Measurements from ENCODE around the gene NUTM2B.
"Not testable (repeated sequence)": the region's sequence is repeated elsewhere in the genome, so short reads cannot be mapped to it uniquely, and the experiment has no call there.

Gene NUTM2B, protein sequence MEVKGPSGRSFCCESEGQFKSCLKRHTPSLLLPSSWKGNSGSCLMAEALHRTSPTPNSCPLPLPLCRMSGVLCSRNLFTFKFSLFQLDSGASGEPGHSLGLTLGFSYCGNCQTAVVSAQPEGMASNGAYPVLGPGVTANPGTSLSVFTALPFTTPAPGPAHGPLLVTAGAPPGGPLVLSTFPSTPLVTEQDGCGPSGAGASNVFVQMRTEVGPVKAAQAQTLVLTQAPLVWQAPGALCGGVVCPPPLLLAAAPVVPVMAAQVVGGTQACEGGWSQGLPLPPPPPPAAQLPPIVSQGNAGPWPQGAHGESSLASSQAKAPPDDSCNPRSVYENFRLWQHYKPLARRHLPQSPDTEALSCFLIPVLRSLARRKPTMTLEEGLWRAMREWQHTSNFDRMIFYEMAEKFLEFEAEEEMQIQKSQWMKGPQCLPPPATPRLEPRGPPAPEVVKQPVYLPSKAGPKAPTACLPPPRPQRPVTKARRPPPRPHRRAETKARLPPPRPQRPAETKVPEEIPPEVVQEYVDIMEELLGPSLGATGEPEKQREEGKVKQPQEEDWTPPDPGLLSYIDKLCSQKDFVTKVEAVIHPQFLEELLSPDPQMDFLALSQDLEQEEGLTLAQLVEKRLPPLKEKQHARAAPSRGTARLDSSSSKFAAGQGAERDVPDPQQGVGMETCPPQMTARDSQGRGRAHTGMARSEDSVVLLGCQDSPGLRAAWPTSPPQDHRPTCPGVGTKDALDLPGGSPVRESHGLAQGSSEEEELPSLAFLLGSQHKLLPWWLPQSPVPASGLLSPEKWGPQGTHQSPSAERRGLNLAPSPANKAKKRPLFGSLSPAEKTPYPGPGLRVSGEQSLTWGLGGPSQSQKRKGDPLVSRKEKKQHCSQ

DNA sequence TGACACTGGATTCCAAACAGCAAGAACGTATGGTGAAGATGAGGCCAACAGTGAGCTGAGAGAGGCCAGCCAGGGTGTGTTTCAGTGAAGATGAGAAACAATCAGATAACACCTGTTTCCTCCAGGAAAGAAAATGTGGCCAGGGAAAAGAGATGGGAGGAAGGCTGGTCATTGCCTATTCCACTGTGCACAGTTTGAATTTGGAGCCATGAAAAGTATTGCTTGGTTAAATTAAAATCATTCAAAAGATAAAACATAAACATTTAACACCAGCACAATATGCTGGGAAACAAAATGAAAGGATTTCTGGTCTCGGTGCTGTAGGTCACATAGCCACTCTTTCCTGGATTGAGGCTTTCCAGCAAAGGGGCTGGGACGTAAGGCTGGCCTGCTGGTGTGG lies at the start of gene NUTM2B:
Gene NUTM2B, plus strand, starts transcription at position 301 of the 400 bp plus-strand sequence. CDS start 383 bp downstream, outside the sequence.
- DNase-seq (ENCODE audit: low read depth) = not testable (repeated sequence)

DNA sequence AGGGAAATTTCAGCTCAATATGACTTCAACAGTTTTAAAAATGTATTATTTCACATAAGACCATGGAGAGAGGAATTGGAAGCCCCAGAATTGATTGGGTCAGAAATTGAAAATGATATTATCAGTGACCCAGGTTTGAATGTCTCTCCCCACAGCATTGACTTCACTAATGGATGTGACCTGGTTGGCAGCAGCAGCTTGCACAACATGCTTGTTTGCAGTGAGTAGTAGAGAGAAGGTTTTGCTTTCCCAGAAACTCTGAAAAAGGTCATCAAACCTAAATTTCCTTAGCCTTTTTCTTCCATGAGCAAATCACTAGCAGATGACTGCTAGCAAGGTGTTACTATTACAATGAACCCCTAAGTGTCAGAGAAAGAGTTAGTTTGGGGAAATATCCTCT lies 39.7 kb upstream of the NUTM2B start:
- DNase-seq (ENCODE audit: low read depth) = not testable (repeated sequence)

DNA sequence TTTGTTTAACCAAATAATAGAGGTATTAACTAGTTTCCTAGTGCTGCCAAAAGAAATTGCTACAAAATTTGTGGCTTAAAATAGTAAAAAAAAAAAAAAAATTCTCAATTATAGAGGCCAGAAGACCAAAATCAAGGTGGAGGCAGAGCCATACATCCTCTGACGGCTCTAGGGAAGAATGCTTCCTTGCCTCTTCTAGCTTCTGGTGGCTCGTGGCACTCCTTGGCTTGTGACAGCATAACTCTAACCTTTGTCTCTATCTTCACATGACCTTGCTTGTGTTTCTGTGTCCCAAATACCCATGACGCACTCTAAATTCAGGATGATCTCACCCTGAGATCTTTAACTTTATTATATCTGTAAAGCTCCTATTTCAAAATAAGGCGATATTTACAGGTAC lies 38.3 kb upstream of the NUTM2B start:
- DNase-seq (ENCODE audit: low read depth) = not testable (repeated sequence)

DNA sequence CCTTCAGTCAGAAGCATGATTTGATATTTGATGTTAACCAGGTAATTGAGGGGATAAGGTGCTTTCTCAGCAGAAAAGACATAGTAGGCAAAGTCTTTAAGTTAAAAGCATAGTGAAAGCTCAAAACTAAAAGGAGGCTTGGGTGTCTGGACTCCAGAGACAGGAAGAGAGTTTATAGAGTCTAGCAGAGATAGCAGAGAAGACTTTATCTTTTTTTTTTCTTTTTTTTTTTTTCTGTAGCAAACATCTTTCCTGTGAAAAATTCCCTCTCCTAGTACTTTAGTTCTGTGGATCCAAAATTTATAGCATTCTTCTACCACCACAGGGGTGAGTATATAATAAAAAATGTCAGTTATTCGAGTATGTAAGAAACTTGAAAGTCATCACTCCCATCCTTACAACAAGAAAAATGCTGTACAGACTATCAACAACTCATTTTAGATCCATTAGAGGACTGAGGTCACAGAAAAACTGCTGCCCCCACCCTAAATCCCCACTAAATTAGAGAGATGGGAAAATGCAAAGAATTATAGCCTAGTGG lies 33.7 kb upstream of the NUTM2B start:
- peak; percentile 2 for DNase-seq (ENCODE audit: low read depth)

DNA sequence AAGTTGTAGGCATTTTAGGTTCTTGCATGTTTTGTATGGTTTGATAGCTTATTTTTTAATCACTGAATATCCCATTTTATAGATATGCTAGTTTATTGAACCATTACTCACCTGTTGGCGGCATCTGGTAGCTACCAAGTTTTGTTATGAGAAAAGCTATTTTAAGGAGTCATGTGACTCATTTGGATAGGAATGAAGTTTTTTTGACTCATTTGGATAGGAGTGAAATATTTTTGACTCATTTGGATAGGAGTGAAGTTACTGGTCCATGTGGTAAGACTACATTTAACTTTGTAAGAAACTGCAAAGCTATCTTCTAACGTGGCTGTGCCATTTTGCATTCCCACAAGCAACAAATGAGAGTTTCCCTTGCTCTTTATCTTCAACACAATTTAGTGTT lies 28.1 kb upstream of the NUTM2B start:
- DNase-seq (ENCODE audit: low read depth) = peak; percentile 4

DNA sequence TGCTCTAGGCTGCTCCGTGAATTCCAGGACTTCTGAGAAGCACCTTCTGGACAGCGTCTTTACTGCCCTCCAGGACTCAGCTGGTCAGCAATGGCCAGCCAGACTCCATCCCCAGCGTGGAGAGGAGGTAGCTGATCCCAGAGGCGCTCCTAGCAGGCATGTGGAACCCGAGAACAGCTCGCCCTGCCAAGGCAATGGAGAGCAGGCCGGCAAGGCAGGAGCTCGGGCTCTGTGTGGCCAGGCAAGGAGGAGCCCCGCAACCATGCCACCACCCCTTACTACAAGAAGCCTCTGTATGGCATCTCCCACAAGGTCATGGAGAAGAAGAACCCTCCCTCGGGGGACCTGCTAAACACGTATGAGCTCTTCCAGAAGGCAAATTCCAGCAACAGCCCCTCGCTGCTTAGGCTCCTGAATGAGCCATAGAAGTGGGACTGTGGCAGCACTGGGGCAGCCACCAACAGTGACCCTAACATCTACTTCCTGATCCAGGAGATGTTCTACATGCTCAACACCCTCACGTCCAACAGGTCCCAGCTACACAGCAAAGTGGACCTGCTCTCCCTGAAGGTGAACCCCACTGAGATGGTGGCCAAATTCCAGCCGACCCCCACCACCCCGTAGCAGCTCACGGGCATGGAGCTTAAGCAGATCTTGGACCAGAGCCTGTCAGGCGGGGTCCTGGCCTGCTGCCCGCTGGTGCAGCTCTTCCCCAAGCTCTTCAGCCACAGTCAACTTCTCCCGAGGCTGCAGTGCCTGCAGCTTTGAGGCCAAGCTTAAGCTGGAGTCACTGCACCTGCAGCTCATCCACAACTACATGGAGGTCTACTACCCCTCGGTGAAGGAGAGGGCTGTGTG lies 19.8 kb upstream of the NUTM2B start:
- DNase-seq (ENCODE audit: low read depth) = not testable (repeated sequence)

DNA sequence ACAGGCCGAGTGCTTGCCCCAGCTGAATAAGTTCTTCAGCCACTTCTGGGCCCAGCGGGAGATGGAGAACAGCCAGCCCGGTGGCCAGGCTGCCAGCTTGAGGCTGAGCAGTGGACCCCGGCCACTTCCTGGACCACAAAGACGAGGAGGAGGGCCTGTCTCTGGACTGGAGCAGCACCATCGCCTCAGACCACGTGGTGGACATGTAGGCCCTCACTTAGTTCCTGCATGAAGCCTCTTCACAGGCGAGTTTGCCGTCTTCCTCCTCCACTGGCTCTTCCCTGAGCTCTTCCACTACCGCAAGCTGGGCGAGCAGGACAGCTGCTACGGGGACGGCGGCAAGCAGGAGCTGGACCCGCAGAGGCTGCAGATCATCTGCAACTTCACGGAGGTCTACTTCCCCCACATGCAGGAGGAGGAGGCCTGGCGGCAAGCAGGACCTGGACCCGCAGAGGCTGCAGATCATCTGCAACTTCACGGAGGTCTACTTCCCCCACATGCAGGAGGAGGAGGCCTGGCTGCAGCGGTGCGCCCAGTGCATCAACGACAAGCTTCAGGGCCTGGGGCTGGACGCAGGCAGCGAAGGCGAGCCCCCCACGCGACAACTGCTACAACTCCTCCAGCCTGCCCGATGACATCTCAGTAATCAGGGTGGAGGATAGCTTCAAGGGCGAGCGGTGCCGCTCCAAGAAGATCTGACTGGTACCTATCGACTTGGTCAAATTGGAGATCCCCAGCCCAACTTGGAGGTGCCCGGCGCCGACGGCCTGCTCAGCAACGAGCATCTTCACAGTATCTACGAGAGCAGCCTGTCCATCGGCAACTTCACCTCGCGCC lies 18.9 kb upstream of the NUTM2B start:
- DNase-seq (ENCODE audit: low read depth) = not testable (repeated sequence)

DNA sequence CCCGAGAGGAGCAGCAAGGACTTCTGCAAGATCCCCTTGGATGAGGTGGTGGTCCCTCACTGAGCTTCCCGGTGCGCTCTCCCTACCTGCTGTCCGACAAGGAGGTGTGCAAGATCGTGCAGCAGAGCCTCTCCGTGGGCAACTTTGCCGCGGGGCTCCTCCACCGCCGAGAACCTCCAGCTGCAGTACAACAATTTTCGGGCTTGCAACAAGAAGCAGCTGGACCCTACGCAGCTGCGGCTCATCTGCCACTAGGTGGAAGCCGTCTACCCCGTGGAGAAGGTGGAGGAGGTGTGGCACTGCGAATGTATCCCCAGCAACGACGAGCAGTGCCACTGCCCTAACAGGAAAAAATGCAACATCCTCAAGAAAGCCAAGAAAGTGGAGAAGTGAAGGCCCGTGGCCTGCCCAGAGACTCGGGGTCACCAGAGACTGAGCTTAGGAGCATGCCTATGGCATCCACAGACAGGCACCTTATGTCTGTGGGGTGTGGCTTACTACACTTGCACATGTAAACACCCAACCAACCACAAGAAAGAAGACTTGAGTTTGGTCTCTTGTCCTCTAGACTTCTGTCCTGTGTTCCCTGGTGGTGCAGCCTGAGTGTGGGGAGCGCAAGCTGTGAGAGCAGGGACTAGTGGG lies 17.9 kb upstream of the NUTM2B start:
- not testable (repeated sequence) for DNase-seq (ENCODE audit: low read depth)

DNA sequence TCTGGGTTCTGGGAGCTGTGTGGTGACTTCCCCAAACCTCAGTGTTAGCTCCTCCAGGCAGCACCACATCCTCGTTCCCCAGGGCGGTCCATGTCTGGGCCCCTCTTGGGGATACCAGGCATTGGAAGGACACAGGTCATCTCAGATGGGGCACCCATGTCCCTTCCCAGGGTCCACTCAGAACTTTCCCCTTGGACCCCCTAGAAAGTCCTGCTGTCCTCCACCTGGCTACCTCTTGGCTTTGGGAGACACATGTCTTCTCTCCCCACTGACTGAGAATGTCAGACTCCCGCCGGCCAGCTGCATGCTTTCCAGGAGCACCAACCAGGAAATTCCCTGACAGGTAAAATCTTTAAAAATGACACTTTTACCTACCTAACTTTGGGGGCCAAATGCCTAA lies 16.4 kb upstream of the NUTM2B start:
- not testable (repeated sequence) for DNase-seq (ENCODE audit: low read depth)

DNA sequence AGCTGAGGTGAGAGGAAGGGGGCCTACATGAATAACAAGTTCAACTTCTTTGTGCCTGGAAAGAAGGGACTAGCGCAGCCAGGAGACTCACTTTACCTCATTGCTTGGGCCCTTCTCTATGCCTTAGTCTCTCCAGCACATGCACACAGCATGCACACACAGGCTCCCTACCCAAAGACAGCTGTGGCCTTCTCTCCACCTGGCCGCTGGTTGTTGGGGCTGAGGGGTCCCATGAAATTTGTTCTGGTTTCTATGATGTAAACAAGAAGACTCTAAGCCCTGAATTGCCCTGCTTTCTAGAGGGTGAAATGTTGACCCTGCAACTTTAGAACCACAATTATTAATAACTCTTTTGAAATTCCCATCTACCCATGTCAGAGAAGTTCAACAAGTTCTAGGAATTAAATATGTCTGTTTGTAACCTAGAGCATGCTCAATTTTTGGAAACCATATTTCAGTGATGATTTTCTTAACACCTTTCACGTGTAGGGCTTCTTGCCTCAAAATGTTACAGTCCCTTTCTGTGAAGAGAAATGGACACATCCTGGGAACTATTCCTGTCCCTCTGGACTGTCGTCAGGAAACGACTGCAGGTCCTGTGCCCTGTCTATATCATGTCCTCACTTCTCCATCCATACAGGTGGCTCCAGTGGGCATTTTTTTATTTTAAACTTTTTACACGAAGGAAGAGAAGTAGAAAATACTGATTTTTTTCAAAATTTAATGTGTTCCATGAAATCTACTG lies 15.4 kb upstream of the NUTM2B start:
- DNase-seq (ENCODE audit: low read depth) = not testable (repeated sequence)

DNA sequence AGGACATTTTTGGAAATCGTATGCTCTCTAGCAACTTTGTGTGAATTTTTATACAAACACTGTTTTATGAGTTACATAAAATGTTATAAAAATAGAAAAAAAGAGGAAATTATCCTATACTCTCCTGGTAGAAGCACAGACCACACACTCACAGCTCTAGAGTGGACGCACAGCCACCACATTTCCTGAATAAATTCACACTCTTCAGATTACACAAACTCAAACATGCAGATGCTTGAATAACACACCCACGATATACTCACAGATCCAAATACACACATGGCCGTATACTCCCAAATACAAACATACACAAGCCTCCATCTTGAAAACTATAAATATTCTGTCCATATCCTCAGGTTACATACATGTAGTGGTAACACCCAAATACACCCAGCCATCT lies 14.2 kb upstream of the NUTM2B start:
- DNase-seq (ENCODE audit: low read depth) = not testable (repeated sequence)

DNA sequence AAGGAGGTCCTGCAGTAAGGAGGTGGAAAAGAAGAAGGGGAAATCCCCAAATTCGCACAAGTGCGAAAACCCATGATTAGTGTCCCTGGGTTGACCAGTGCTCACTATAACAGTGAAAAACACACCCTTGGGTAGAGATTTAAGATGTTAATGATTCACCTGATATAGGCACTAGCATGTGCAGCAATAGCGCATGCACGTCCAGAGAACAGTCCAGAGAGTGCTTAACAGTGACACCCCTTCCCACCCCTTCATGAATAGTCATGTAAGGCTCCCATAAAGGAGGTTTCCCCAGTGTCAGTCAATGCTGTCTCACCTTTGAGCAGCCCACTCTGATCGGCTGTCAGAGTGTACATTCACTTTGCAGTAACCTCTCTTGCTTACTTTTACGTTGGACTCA lies 6.4 kb upstream of the NUTM2B start:
- not testable (repeated sequence) for DNase-seq (ENCODE audit: low read depth)

DNA sequence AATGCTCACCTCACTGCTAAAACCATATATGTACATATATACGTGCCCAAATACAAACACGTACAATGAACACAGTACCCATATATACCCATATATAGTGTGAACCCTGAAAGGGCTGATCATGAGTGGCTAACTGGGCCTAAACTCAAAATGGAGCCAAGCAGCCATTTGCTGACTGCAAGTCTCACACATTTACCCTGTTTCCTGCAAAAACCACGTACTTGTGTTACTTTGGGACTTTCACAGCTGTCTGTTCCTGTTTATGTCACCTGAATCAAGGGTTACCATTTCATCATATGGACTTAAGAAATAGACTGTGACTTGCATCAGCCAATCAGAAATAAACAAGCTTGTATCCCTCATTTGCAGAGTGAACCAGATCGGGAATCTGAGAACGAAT lies 5.9 kb upstream of the NUTM2B start:
- not testable (repeated sequence) for DNase-seq (ENCODE audit: low read depth)

DNA sequence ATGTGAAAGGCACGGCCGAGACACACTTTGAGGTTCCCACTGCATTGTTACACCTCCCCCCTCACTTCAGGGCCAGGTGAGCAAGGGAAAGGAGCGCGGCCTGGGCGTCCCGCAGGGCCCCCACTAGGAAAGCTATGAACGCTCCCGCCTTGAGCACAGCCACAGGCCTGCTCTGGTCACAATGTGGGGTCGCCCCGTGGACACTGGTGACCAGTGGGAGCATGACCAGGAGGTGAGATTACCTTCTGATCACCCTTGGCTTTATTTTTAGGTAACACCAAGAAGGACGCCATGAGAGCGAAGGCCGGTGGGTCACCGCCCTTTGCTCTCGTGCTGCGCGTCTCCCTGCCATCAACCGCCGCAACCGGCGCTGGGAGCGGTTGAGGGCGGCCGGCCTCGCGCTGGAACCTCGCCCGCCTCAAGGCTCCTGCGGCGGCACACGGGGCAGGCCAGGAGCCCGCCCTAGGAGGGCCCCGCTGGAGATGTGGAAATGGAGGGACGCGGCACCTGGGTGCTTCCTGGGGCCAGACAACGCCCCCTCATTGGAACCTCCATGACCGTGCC lies 2.6 kb upstream of the NUTM2B start:
- DNase-seq (ENCODE audit: low read depth) = not testable (repeated sequence)

DNA sequence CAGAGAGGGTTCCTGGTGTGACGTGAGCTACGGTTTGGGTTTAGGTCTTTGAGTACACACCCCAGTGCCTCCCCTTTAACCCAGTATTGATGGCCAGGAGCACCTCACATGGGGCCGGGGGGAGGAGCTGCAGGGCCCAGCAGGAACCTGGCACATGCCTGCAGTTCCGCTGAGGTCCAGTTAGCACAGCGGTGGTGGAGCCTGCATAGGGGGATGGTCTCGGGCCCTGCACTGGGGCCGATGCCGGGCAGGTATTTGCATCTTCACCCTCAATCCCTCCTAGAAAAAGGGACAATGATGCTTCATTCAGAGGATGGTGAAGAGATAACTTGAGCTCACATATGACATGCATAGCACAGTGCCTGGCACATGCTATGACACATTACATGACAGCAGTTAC lies 4.0 kb downstream of the NUTM2B start:
- not testable (repeated sequence) for DNase-seq (ENCODE audit: low read depth)

DNA sequence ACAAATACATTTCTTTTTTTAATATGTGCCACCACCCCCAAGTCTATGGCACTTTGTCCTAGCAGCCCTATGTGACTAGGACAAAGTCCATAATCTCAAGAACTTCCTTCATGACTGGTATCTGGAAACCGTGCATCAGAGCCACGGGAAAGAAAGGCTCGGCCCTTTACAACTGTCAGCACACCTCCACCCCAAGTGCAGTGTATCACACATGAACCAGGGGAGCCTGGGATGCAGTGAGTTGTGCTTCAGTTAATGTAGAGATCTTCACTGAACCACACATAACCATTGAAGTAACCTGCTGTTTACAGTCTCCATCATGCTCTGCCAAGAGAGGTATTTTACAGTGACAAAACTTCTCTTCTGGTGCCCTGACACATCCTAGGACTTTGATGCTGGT lies 11.9 kb downstream of the NUTM2B start:
- not testable (repeated sequence) for DNase-seq (ENCODE audit: low read depth)

DNA sequence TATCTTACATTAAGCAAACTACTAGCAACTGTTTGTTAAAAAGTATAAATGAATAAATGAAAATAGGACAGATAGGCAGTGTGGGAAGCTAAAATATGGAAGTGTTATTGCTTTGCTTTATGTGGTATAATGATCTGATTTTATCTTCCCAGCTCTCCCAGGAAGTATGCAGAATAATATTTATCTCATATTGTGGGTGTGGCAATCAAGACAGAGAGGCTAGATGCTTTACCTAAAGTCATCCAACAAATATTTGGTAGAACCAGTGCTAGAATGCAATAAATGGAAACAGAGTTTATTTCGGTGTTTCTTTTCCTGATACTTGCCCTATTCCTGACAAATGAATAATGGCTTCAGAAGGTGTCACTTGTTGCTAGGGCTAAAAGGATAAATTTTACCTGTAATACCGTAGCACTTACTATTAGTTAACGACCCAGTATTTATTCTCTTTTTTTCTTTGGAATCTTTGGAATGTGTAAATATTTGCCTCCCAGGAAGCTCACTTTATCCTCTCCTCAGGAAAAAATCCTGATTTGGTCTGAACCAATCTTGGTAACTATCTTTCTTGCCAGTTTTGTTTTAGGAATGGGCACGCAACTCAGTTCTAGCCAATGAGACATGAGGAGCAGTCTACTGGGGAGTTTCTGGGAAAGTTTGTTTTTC lies 14.0 kb downstream of the NUTM2B start:
- DNase-seq (ENCODE audit: low read depth) = not testable (repeated sequence)

DNA sequence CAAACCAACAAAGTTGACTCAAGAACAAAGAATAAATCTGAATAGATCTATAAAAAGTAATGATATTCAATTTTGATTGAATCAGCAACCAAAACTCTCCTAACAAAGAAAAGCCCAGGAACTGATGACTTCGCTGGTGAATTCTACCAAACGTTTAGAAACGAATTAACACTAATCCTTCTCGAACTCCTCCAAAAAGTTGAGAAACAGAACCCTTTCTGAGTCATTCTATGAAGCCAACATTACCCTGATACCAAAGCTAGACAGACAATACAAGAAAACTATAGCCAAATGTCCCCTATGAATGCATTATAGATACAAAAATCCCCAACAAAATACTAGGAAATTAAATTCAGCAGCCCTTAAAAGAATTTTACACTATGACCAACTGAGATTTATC lies 17.0 kb downstream of the NUTM2B start:
- DNase-seq (ENCODE audit: low read depth) = not testable (repeated sequence)

DNA sequence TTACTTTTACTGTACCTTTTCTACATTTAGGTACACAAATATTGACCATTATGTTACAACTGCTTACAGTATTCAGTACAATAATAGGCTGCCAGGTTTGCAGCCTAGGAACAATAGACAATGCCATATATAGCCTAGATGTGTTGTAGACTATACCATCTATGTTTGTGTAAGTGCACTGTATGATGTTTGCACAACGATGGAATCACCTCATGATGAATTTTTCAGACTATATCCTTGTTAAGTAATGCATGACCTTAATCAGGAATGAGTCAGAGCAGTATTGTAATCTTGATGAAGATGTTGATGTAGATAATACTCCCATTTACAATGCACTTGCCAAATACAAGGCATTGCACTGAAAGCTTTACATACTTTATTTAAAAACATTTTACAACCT lies 23.6 kb downstream of the NUTM2B start:
- DNase-seq (ENCODE audit: low read depth) = not testable (repeated sequence)
